Frontal cortex (tissue), 4 donors: ENCODE measurements around the gene ZBTB7C. TPM values are rescaled to one million over a fixed set of nuclear protein-coding genes. Genes with fewer than 3 reads are reported as not detected.

Source experiments
- DNase-seq, 2 donors: peaks; one replicate each; pipeline ENCODE4 v3.0.0; 2012; ENCODE audit warnings: low spot score in 2 of 2
- FAIRE-seq: peaks from 2 replicates; lab custom pipeline; 2012; peaks lifted over from hg19 to GRCh38; lab: Jason Lieb, UNC
- total RNA-seq: library from RNA; depleted of rRNA; stranded (reverse); fragments of >200 nt; gene quantifications from one replicate; pipeline ENCODE4 v1.2.3, GENCODE V29; 2014
- donor health status: control.
- donor health status: control.
- donor health status: control.

Gene ZBTB7C
- total RNA-seq, 1 donor from 2014 or later: 1.6 TPM

DNA sequence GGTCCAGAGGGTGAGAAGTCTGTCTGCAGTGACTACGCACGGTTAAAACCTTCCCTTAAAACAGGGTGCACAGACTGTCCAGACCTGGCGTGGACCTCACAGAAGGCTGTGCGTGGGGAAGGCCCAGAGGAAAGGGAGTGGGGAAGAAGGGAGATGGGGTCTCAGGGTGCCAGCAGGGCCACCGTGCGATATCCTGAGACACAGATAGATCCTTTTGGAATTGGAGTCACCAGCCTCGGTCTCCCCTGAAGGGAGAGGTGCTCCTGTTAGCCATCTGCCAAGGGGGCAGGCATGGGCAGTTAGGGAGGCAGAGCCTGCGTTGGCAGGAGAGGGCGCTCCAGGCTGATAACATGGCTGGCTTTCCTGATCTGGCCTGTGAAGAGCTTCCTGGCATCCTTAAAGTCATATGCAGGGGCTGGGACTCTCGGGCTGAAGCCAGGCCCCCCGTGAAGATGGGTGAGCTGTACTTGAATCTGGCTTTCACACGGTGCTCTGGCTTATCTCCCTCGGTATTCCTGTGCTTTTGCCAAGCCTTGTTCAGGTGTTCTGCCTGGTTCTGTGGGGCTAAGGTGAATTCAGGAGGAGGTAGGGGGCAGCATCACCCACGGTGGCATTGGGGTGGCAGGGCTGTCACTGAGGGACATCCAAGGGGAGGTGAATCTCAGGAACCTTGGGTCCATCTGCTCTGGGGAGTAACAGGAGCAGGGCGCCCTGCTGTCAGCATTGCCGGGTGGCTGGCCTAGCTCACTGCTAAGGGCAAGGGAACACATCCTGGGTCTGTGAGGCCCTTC lies 371.5 kb downstream of the ZBTB7C start:
- FAIRE-seq (no peak), DNase-seq (no peak)

DNA sequence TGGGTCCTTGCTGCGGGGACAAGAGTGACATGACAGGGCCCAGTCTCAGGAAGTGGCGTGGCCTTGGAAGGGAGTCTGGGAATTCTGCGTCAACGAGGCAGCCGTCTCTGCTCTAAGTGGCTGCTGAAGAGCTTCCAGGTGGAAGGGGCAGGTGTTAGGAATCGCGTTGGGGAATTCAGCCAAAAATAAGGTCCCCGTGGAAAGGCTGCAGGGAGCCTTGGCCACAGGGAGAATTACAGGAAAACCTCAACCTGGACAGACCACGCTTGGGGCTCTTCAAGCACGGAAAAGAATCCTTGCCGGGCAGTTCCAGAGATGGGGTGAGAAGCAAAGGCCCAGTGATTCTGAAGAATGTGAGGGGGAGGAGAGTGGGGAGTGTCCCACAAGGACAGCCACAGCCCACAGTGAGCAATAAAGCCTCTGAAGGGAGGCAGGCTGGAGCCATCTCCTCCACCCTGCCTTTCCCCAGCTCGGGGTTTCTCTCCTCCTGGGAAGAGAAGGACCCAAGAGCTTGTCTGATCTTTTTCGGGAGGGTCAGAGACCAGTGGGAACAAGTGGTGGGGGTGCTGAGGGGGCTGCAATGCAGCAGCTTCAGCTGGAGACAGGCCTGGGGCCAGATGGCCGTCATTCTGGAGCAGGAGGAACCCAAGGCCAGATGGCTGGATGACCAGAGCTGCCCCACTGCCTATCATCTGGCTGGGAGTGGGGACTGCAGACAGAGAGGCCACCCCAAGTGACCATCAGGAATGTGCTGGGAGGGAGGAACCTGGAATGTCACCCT lies 372.4 kb downstream of the ZBTB7C start:
- DNase-seq (no peak), FAIRE-seq (no peak)

DNA sequence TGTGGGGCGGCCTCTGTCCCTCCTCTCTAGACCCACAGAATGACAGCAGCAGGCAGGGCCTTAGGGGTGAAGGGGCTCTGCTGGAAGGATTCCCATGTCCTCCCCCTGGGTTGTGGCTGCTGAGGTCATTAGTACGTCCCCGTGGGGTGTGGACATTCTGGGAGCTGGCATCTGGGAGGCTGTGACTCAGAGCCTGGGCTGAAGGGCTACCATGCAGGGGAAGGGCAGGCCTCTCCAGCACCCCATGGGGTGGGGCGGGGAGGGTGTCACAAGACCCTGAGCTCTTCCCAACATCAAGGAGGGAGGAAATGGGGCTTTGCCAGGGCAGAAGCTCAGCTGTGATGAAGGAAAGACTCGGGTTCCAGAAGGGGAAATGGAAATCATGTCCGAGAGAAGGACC lies 373.0 kb downstream of the ZBTB7C start:
- FAIRE-seq: no peak
- no peak for DNase-seq

DNA sequence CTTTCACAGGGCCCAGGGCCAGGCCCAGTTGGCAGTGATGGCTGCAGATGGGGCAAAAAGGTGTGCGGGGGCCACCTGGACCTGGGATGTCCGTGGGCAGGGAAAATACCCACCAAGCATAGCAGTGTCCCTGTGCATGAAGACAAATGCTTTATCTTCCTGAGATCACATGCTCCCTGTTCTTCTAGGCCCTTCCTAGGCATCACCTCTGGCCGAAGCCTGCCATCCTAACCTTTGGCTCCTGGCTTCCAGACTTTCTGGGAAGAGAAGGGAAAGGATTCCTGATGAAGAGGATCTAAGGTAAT lies 373.7 kb downstream of the ZBTB7C start:
- DNase-seq (no peak), FAIRE-seq (no peak)

DNA sequence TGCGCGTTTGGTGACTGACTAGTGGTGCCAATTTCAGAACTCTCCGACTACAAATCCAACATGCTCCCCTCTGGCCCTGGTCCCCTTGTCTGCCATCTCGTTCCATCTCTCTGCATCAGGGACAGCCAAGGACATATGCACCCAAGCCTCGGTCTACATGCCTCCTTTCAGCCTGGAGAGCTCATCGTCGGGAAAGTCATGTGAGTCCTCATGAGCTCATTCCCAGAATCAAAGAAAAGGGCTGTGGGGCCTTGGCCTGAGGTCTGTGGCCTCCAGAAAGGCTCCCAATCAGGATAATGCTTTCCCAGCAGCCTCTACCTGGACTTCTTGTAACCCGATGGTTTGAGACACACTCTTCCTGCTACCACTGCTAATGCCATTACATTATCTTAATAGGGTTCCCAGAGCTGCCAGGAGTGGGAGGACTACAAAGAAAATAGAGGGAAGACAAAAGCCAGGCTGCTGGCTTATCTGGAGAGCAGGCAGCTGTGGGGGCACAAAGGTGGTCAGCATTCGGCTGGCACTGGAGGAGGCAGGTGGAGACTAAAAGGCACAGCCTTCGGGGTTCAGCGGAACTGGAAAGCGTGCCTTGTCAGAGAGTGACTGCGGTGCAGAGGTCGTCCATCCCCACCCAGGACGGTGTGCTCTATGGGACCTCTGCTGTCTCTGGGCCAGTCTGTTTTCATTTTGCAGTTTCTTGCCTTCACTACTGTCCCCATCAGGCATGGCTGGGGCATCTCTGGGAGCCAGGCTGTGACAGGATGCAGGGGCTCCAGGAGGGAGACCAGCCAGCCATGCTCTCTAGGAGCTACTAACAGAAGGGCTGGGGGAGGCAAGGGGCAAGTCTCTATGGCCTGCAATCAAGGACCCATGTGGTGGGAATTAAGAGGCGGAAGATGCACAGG lies 374.3 kb downstream of the ZBTB7C start:
- FAIRE-seq (no peak), DNase-seq (no peak)

DNA sequence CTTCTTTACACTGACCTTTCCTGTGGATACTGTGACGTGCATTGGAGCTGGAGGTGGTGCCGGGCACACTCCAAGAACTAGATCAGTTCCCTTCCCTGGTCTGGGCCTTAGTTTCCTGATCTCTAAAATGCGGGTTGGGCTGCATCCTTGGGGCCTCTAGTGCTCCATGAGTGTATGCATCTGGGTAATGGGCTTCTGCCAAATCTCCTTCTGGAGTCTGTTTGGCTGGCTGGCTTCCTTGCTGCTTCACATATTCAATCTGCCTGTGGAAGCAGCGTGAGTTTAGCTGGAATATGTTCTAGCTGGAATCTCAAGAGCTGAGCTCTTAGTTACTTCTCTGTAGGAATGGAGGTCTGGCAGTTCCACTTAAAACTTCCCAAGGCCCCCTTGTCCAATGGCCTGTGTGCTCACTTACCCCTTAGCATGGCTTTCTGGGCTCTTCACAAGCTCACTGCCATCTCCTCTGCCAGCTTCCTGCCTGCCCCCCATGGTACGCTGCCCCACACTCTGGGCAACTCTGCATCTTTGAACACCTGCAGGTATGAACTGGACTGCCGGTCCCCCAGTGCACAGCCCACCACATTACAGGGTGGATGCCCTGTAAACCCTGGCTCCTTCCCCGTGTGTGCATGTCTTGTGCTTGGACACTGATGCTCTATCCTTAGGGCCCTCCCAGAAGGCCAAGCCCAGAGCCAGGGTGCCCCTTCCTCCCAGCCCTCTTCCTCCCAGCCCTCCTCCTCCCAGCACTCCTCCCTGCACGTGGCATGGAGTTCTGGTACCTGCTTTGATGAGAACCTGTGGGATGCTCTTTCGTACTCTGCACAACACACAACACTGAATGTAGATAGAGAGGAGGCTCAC lies 375.2 kb downstream of the ZBTB7C start:
- DNase-seq (no peak), FAIRE-seq (no peak)

DNA sequence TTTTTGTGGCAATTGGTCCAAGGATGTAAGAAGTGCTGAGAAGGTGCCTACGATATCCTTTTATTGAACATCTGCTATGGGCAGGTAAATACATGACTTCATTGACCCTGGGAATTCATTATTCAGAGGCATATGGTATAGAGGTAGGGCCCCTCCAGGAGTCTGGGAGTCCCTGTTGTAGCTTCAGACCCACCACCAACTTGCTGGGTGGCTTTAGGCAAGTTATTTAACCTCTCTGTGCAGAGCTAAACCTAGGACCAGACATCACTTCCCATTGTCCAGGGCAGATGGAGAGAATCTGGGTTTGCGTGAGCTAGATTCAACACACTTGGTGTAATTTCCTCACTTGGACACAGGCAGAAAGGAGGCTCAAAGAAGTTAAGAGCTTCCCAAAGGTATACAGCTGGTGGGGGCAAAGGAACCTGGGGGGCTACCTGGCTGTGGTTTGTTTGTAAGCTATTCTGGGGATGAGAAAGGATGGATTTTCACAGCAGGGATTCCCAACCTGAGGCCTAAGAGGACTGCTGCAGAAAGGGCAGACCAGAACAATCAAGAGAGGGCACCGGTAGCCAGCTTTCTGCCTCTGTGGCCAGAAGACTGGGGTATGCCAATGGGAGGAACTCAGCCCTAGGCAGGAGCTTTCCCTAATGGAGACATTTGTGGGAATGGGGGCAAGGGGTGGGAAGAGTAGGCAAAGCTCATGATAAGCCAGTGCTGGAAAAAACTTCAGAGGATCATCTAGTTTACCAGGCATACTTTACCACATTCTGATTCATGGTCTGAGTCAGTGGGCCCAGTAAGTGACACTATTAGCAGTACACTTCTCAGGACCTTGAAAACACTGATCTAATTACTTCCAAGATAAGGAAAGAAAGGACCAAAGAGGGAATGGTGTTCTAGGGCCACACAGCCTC lies 376.1 kb downstream of the ZBTB7C start:
- no peak for FAIRE-seq
- DNase-seq: no peak

DNA sequence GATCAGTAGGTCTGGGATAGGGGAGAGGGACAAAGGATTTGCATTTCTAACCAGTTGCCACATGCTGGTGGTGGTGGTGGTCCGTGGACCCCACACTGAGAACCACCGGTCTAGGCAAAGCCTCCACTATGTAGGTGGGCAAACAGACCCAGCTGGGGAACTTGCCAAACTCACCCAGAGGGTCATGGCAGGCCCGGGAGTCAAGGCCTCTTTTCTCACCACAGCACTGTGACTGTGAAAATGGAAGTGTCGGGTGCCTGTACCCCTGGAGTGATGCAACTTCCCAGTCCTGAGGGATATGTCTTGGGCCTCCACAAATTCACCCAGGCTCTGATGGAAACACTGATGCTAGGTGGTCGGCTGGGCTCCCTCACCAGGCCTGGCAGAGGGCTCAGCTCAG lies 377.5 kb downstream of the ZBTB7C start:
- no peak for FAIRE-seq

DNA sequence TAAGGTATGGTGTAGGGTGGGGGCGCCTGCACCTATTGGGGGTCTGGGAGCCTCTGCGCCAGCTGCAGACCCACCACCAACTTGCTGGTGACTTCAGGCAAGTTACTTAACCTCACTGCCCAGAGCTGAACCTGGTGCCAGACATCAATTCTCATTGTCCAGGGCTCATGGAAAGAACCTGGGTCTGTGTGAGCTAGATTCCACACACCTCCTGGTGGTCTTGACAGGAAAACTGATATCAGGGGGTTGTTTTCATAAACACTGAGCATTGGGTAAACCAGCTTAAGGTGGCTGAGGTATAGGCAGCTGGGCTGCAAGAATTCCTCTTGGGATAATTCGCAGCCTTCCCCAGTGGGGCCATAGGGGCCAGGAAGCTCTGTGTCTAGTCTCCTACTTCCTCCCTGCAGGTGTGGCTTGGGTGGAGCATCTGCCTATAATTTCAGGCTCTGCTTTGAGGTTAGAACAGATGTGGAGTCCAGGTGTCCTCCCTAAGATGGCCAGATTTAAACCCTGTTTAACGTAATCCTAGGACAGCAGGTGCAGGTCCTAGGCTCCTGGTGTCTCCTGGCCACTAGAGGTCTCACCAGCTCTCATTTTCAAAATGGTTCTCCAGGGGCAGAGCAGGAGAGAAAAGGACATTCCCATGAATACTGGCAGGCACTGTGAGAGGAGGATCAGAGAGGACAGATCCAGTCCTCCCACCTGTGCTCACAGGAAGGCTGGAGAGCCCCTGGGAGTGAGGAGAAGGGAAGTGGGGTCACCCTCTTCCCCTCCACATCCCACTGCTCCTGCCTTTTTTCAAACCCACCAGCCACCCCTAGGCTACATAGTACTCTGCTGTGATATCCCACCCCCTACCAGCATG lies 378.3 kb downstream of the ZBTB7C start:
- FAIRE-seq (no peak), DNase-seq (peak in 1 of 2 donors; percentile 76)

More for the DNA sequence above, 377.5 kb downstream of the ZBTB7C start:
- DNase-seq: no peak

DNA sequence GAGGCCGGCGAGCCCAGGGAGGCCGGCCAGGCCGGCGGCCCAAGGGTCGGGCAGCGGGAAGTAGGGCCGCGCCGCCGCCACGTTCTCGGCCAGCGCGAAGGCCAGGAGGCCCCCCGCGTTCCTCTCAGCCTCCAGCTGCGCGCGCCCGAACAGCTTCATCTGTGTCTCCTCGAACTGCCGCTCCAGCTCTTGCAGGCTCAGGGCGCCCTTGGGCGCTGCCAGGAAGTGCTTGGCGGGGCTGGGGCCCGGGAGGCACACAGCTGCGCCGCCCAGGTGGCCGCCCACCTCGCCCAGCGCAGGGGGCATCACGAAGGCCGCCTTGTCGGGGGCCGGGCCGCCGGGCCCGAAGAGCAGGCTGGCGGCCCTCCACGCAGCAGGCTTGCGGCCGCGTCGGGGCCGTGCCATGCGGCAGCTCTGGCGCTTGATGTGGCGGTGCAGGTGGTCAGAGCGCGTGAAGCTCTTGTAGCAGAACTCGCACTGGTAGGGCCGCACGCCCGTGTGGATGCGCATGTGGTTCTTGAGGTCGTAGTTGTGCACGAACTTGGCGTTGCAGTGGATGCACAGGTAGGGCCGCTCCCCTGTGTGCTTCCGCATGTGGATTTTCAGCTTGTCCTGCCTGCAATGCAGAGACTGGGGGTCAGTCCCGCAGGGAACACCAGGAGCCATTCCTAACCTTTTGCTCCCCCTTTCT lies 379.7 kb downstream of the ZBTB7C start:
- FAIRE-seq (no peak), DNase-seq (no peak)

DNA sequence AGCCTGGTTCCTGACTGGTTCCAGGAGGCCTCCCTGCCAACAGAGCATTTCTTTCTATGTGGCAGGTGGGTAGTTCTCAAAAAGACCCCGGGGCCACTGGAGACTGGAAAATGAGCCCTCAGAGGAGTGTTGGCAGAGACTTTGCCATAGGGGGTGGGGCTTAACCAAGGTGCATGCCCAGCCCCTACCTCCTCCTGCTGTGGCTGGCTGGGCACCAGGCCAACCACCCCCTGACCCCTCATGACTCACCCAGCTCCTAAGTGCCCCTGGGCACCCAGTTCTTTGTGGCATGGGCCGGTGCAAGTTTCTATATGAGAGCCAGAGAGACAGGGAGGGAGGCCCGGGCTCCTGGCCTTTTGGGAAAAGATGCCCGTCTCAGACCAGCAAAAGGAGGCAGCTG lies 380.5 kb downstream of the ZBTB7C start:
- FAIRE-seq (no peak), DNase-seq (no peak)

DNA sequence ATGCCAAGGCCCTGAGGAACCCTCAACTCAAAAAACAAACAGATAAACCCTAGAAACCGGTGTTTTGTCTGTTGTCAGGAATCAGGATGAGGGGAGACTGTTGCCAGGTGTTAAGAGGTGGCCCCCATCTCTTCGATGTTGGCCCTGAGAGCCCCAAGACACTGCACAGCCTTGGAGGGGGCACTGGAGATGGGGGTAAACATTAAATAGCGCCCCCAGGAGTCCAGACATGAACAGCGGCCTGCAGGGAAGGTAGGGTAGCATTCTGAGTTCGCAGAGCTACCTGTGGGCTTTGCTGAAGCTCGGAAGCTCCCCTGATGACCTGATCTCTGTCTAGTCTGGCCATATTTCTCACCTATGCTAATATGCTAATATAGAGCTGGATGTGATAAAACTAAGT lies 381.1 kb downstream of the ZBTB7C start:
- DNase-seq (no peak), FAIRE-seq (no peak)

DNA sequence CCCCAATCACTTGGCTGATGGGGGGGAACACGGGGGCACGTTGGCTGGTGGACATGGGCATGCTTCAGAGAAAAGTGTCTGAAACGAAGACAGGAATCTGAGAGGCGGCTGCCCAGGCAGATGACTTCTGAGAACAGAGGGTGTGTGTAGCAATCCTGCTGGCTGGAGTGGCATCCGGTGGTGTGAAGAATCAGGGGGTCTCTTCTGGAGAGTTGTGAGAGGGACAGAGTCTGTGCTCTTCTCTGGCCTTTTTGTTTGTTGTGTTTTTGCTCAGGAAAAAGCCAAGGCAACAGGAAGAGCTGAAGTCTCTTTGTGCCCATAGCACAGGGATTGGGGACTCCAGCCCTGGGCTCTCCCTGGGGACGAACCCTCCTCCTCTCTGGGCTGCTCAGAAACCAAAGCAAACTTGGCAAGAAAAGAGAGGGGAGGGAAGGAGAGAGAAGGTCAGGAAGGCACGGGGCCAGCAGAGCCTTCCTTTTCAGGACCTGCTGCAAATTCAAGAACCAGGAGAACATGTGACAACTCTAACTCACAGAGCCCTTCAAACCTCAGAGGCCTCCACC lies 381.7 kb downstream of the ZBTB7C start:
- DNase-seq (no peak), FAIRE-seq (no peak)

DNA sequence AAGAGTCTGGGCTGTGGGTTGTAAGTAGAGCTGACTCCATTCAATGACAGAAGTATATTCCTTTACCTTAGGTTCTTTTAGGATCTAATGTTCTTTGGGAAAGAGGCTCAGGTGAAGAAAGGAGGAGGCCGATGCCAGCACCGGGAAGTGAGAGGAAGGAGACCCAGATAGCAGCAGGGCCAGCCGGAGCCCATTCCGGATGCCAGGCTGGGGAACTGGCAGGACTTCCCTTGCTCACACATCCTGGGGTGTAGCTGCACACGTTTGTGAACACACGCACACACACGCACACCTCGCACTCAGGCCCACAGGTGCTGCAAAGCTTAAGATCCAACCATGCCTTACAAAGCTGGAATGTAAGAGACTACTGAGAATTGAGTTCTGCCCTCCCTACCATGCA lies 383.0 kb downstream of the ZBTB7C start:
- DNase-seq (no peak), FAIRE-seq (no peak)

DNA sequence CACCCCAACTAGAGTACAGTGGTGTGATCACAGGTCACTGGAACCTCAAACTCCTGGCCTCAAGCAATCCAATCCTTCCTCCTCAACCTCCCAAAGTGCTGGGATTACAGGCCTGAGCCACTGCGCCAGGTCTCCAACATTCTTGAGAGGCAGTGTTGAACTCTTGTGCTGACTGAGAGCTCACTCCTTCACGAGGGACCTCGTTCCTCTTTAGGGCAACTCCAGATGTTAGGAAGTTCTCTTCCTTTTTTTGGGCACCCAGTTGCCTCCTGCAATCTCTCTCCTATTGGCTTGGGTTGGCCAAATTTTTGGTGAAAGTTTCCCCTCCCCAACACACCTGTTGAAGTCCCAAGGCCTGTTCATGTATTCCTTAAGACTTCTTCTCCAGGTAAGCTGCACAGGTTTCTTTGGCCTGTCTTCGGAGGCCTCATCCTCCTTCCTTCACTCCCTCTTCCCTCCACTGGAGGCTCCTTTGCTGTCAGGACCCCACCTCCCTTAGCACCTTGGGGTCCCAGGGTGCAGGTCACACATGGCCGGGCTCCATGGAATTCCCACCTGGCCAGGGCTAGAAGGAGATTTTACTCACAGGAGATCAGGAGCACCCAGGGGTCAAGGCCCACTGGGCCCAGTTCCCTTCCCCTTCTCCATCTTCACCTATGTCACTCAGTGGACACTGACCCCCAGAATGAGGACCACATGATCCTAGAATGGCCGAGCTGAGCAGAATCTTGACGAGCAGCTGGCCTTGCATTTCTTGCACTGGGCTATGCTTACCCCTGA lies 384.1 kb downstream of the ZBTB7C start:
- FAIRE-seq (no peak), DNase-seq (no peak)

DNA sequence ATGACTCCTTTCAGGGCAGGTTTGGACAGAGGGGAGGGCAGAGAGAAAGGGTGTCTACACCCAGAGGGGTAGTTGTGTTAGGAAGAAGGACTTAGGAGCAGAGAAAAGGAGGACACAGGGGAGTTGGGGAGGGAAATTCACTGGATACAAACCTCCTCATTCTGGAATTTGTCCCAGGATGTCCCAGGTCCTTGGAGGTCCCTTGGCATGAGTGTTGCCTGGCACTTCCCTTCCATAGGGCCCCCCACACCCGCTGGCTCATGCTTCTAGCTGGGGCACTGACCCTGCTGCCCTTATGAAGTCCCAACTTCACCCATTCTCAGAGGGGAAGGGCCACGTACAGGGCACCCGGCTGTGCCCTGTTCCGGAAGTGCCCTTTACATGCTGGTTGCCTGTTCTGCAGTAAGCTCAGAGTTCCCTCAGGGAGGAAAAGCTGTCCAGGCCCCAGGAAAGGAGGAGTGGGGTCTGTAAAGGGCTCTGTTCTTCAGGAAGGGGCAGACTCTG lies 385.1 kb downstream of the ZBTB7C start:
- no peak for DNase-seq
- no peak for FAIRE-seq
